Measurements from ENCODE around the gene MEGF6. TPM values are rescaled to one million over a fixed set of nuclear protein-coding genes. Genes with fewer than 3 reads are reported as not detected.

The MEGF6 gene
- total RNA-seq, 1 donor from 2014 or later: 209 TPM

- no peaks in the 10 kb centered on the region for H3K36me3 Mint-ChIP-seq
- H3K4me1 Mint-ChIP-seq: peaks cover 37% of the 10 kb centered on the region
- DNase-seq (ENCODE audit: low spot score in 2 of 2, unreplicated experiment in 2 of 2): no peak
- no peaks in the 10 kb centered on the region for H3K27me3 Mint-ChIP-seq (ENCODE audit: low read depth)
- no peak for TF ChIP-seq CTCF (IDR thresholded peaks at IDR 0.05; ENCODE audit: unreplicated experiment)
- H3K27ac Mint-ChIP-seq: no peak overlapping the region
- no peaks in the 10 kb centered on the region for H3K9me3 Mint-ChIP-seq
- H3K4me3 Mint-ChIP-seq: no peak overlapping the region
These were observed 3.6 kb downstream of the MEGF6 start for GRCh38 chr1:3607703-3608065.

DNA sequence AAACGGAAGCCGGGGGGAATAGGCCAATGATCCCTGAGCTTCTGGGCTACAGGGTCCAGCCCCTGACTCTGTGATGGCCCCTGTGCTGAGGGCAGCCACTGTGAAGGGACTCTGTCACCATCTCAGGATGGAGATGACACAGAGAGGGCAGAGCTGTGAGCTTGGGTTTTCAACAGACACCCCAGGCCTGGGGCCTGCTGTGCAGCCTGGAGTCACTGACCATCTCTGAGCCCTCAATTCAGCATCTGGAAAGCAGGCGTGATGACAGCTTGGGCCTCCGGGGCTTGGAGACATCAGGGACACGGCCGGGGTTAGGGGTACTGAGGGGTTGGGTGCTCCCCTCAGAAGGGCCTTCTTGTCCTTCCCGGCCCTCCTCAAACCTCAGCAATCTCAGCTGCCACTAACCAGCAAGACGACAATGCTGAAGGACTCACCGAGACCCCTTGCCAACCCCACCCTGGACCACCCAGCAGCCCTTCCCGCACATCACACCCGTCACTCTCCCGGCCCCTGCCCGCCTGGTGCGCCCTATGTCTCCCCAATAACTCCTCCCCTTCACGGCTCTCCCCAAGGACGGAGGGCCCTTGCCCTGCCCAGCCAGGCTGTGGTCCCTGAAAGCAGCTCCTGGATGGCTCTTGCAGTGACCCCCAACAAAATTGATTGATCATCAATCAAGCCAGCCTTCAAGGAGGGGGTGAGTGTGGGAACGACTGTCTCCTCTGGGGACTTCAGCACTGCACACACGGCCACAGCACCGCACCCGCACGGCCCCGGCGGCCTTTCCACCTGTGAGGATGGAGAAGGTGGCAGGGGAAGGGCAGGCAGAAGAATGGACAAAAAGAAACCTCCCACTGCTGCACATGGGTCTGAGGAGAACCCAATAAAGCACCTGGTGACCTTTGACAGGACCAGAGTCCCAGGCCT, 4.3 kb downstream of the MEGF6 start:
- H3K9me3 Mint-ChIP-seq: no peaks in the 10 kb centered on the region
- peak overlapping the region; percentile 21 for H3K27ac Mint-ChIP-seq
- no peaks in the 10 kb centered on the region for H3K27me3 Mint-ChIP-seq (ENCODE audit: low read depth)
- no peaks in the 10 kb centered on the region for H3K36me3 Mint-ChIP-seq
- peaks cover 31% of the 10 kb centered on the region for H3K4me1 Mint-ChIP-seq
- no peak for DNase-seq (ENCODE audit: low spot score in 2 of 2, unreplicated experiment in 2 of 2)
- no peak for TF ChIP-seq CTCF (IDR thresholded peaks at IDR 0.05; ENCODE audit: unreplicated experiment)
- H3K4me3 Mint-ChIP-seq: no peak overlapping the region

DNA sequence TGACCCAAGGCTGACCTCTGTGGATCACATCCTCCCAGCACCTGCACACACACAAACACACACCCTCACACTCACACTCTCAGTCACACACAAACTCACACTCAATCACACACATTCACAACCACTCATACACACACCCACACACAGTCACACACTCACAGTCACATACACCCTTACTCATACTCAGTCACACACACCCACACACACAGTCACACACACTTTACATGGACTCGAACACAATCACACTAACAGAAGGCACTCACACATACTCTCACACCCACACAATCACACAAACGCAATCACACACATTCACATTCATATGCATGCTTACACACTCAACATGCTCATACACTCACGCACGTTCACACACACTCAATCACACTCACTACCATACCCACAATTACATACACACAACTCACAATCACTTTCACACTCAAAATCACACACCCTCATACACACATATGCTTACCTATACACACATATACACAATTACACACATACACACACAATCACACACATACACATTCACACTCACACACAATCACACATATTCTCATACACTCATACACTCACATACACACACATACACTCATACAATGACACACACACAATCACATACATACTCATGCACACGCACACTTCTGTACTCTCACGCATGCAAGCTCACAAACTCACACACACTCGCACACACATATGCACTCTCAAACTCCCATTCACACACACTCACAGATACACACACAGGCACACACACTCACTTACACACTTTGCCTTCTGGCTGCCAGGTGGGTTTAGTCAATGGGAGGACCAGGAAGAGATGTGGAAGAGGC, 6.1 kb downstream of the MEGF6 start:
- no peaks in the 10 kb centered on the region for H3K9me3 Mint-ChIP-seq
- peaks cover 3% of the 10 kb centered on the region for H3K36me3 Mint-ChIP-seq
- H3K4me3 Mint-ChIP-seq: no peak overlapping the region
- H3K27me3 Mint-ChIP-seq (ENCODE audit: low read depth): no peaks in the 10 kb centered on the region
- no peak for TF ChIP-seq CTCF (IDR thresholded peaks at IDR 0.05; ENCODE audit: unreplicated experiment)
- no peak for DNase-seq (ENCODE audit: low spot score in 2 of 2, unreplicated experiment in 2 of 2)
- peaks cover 22% of the 10 kb centered on the region for H3K4me1 Mint-ChIP-seq
- no peak overlapping the region for H3K27ac Mint-ChIP-seq

DNA sequence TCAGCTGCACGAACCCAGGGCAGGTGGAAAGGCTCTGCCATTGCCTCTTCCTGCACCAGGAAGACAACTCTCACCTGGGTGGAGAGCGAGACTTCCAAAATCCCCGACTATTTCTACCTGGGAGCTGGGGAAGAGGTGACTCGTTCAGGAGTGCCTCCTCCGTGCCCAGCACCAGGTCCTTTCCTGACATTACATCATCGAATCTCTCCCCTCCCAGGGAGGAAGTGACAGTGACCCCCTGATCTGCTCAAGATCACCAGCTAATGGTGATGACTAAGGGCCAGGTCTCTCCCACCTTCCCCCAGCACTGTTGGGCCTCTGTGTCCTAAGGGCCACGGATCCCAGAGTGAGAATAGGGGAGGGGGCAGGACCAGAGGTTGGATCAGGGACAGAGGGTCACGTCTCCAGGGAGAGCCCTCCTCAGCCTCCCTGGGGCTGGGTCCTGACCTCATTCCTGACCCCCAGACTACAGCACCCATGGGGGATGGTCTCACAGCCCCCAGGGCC, 6.8 kb downstream of the MEGF6 start:
- DNase-seq (ENCODE audit: low spot score in 2 of 2, unreplicated experiment in 2 of 2): no peak
- TF ChIP-seq CTCF (IDR thresholded peaks at IDR 0.05; ENCODE audit: unreplicated experiment): no peak
- Mint-ChIP-seq H3K36me3 (peaks cover 3% of the 10 kb centered on the region), H3K4me1 (peaks cover 16% of the 10 kb centered on the region), H3K9me3 (no peaks in the 10 kb centered on the region), H3K4me3 (no peak overlapping the region), H3K27ac (no peak overlapping the region), H3K27me3 (ENCODE audit: low read depth) (no peaks in the 10 kb centered on the region)

DNA sequence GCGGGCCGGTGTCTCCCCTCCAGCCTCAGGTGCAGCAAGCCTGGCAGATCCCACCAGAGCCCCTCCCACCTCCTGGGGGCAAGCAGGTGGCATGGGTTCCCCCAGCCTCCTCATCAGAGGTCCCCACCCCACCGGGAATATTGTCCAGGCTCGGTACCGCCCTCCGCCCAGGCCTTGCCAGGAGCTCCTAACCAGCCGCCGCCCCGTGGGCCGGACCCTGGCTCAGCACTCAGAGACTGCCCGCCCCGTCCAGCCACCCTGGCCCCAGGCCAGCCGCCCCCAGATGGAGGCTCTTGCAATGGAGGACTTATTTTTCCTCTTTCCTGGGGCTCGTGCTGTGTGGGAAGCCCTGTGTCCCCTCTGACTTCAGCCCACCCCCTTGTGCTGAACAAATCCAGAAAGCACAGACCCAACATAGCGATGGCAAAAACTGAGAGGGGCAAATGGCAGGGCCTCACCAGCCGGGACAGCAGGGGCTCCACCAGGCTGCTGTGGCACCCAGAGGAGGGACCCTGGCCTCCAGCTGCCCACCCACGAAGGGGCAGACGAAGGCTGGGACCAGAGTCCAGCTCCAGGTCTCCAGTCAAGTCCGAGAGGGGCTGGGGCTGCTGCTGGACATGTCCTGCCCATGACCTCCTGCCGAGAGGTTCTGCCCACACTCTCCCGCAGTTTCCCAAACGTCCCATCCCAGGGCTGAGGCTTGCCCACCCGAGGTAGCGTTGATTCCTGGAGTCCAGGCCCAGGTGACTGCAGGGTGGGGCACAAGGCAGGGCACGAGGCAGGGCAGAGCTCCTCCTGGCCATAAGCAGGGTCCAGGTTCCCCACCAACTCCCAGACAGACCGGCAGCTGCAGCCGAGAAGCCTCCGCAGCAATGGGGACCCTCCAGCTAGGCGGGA, 7.5 kb downstream of the MEGF6 start:
- Mint-ChIP-seq H3K36me3 (peaks cover 3% of the 10 kb centered on the region), H3K27ac (no peak overlapping the region)
- TF ChIP-seq CTCF (IDR thresholded peaks at IDR 0.05; ENCODE audit: unreplicated experiment): no peak

More for the DNA sequence above, 7.5 kb downstream of the MEGF6 start:
- no peaks in the 10 kb centered on the region for H3K9me3 Mint-ChIP-seq
- no peak overlapping the region for H3K4me3 Mint-ChIP-seq
- H3K4me1 Mint-ChIP-seq: peaks cover 13% of the 10 kb centered on the region
- DNase-seq (ENCODE audit: low spot score in 2 of 2, unreplicated experiment in 2 of 2): no peak
- no peaks in the 10 kb centered on the region for H3K27me3 Mint-ChIP-seq (ENCODE audit: low read depth)
